ENCODE results near the gene ADAMTSL4. TPM values are rescaled to one million over a fixed set of nuclear protein-coding genes. Genes with fewer than 3 reads are reported as not detected.
A peak's percentile ranks its signal among the peaks of the same experiment; 100 is the strongest.
"Not testable (repeated sequence)": the region's sequence is repeated elsewhere in the genome, so short reads cannot be mapped to it uniquely, and the experiment has no call there.

ADAMTSL4 gene
- total and polyA plus RNA-seq, 2 donors (not counting 3 experiments of a cell fraction or from before 2014, with no cell fraction given), result 0.73 to 1.0 TPM

GRCh38 chr1:150579945-150580642 is 30.9 kb downstream of the ADAMTSL4 start:
- peak overlapping the region; percentile 98 for H3K27ac ChIP-seq (ENCODE audit: insufficient read depth, low read depth, low read length)
- DNase-seq (ENCODE audit: low read depth, low spot score) (no peak), FAIRE-seq (no peak)
- H2AFZ ChIP-seq (ENCODE audit: low read depth, low read length), result peak overlapping the region; percentile 64
- peaks cover 50% of the 10 kb centered on the region for H3K79me2 ChIP-seq (ENCODE audit: control insufficient read depth, insufficient read depth, low read length)
- intact Hi-C loops (cut with micrococcal nuclease), result loop anchor here (1.0 to 5.0 kb wide), 7 partner anchors 19 to 232 kb away; partner anchors contain the start of genes ENSA and GOLPH3L
- no peaks in the 10 kb centered on the region for H3K9me3 ChIP-seq (replicated peaks; ENCODE audit: control insufficient read depth, insufficient read depth, low read length)
- H3K4me3 ChIP-seq (replicated peaks in 1 of 3; ENCODE audit: insufficient read depth in 1 of 3, low read depth in 1 of 3, low read length in 3 of 3), result peak overlapping the region; percentile 23 to 70 (median 27)
- TF ChIP-seq JUN (IDR thresholded peaks at IDR 0.05; ENCODE audit: borderline replicate concordance, insufficient read depth, insufficient read length, low read depth) (no peak), CTCF (IDR thresholded peaks at IDR 0.05; ENCODE audit: extremely low read depth in 1 of 2, insufficient read depth in 1 of 2, low read depth in 1 of 2, low read length in 2 of 2) (no peak), POLR2AphosphoS5 (IDR thresholded peaks at IDR 0.05; ENCODE audit: insufficient read depth, low read depth, low read length) (no peak), EZH2 (IDR thresholded peaks at IDR 0.05; ENCODE audit: borderline replicate concordance, low read depth, low read length, severe bottlenecking) (no peak), MYC (IDR thresholded peaks at IDR 0.05; ENCODE audit: low read depth, low read length) (no peak), GATA2 (IDR thresholded peaks at IDR 0.05; ENCODE audit: insufficient read depth, insufficient read length, low read depth, low read length) (no peak), FOS (IDR thresholded peaks at IDR 0.05; ENCODE audit: borderline replicate concordance, insufficient read depth, low read length) (no peak), MAX (IDR thresholded peaks at IDR 0.05; ENCODE audit: insufficient read depth, insufficient read length) (no peak), POLR2A (IDR thresholded peaks at IDR 0.05; ENCODE audit: low read depth, low read length) (no peak)
- peak overlapping the region; percentile 96 for H3K9ac ChIP-seq (replicated peaks; ENCODE audit: extremely low read depth, insufficient read depth, low read length)
- H3K4me1 ChIP-seq (ENCODE audit: control insufficient read depth, extremely low read depth, insufficient read depth, low read length), result peaks cover 19% of the 10 kb centered on the region
- dilution Hi-C loops (cut with MboI; ENCODE audit: extremely low pct_ligation_motif_present, low sequenced_read_pairs), result loop anchor here (10.0 kb wide), 1 partner anchor 85 kb away; no protein-coding TSS in a partner anchor
- H3K4me2 ChIP-seq (ENCODE audit: insufficient read depth, low read length), result peak overlapping the region; percentile 90
- H3K9me1 ChIP-seq (replicated peaks; ENCODE audit: control insufficient read depth, extremely low read depth, insufficient read depth, low read length), result no peaks in the 10 kb centered on the region
- CTCF ChIA-PET, result interaction anchor here (0.8 to 13.4 kb wide), 14 partner anchors 9 to 342 kb away, joined by 3 to 184 read pairs (median 8); partner anchors contain the start of gene ENSA
- H3K36me3 ChIP-seq (ENCODE audit: control insufficient read depth in 2 of 2, extremely low read depth in 1 of 2, insufficient read depth in 2 of 2, low read length in 2 of 2), result peaks cover 0 to 28% of the 10 kb centered on the region in 2 experiments
- POLR2A ChIA-PET, result interaction anchor here (0.7 to 3.0 kb wide), 24 partner anchors 8 to 585 kb away, joined by 3 to 43 read pairs (median 5); partner anchors contain the start of gene ENSA
- peaks cover 28% of the 10 kb centered on the region for H4K20me1 ChIP-seq (replicated peaks; ENCODE audit: control insufficient read depth, extremely low read depth, insufficient read depth, low read length)
- H3K27me3 ChIP-seq (ENCODE audit: control insufficient read depth in 2 of 2, insufficient read depth in 2 of 2, low read length in 2 of 2), result no peaks in the 10 kb centered on the region
- TSS peak; percentile 62 for BruUV-seq (replicated peaks)

- DNase-seq (ENCODE audit: low read depth, low spot score); H3K4me2 ChIP-seq (ENCODE audit: insufficient read depth, low read length); H2AFZ ChIP-seq (ENCODE audit: low read depth, low read length); BruUV-seq (replicated peaks); FAIRE-seq; POLR2A ChIA-PET; H3K27me3 ChIP-seq (ENCODE audit: control insufficient read depth in 2 of 2, insufficient read depth in 2 of 2, low read length in 2 of 2); H3K9me3 ChIP-seq (replicated peaks; ENCODE audit: control insufficient read depth, insufficient read depth, low read length); H3K9me1 ChIP-seq (replicated peaks; ENCODE audit: control insufficient read depth, extremely low read depth, insufficient read depth, low read length); H3K4me3 ChIP-seq (replicated peaks in 1 of 3; ENCODE audit: insufficient read depth in 1 of 3, low read depth in 1 of 3, low read length in 3 of 3); H3K9ac ChIP-seq (replicated peaks; ENCODE audit: extremely low read depth, insufficient read depth, low read length); intact Hi-C loops (cut with micrococcal nuclease); H3K27ac ChIP-seq (ENCODE audit: insufficient read depth, low read depth, low read length); dilution Hi-C loops (cut with MboI; ENCODE audit: extremely low pct_ligation_motif_present, low sequenced_read_pairs): not testable (repeated sequence)
- Histone ChIP-seq H3K4me1 (ENCODE audit: control insufficient read depth, extremely low read depth, insufficient read depth, low read length) (peaks cover 11% of the 10 kb centered on the region), H3K79me2 (ENCODE audit: control insufficient read depth, insufficient read depth, low read length) (peaks cover 41% of the 10 kb centered on the region), H3K36me3 (ENCODE audit: control insufficient read depth in 2 of 2, extremely low read depth in 1 of 2, insufficient read depth in 2 of 2, low read length in 2 of 2) (peaks cover 0 to 20% of the 10 kb centered on the region in 2 experiments), H4K20me1 (replicated peaks; ENCODE audit: control insufficient read depth, extremely low read depth, insufficient read depth, low read length) (peaks cover 19% of the 10 kb centered on the region)
- CTCF ChIA-PET, result interaction anchor here (1.7 to 13.4 kb wide), 3 partner anchors 19 to 40 kb away, joined by 5 to 184 read pairs (median 147); no protein-coding TSS in a partner anchor
These were observed 31.8 kb downstream of the ADAMTSL4 start for GRCh38 chr1:150580966-150581365.
